ENCODE data around the gene ZC3H12D.

DNA sequence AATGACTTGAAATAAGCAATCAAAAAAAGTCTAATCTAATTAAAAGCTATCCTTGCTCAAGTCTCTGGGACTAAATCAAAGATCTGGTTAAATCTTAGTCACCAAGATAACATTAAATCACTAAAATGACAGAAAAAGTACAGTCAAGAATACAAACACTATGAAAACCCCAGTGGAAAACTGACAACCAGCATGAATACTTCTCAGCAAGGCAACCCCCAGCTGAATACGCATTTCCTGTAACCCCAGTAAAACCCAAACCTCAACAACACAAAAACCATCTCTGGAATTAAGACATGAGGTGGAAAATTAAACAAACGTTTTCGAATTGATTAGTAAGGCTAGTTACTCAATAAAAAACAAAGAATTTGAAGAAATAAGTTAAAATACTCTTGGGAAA, 23.7 kb upstream of the ZC3H12D start:
- no peak for TF ChIP-seq EZH2 (IDR thresholded peaks at IDR 0.05; ENCODE audit: borderline replicate concordance, insufficient read depth, low read depth, low read length, poor library complexity, severe bottlenecking)
- TF ChIP-seq, protein P1, sequence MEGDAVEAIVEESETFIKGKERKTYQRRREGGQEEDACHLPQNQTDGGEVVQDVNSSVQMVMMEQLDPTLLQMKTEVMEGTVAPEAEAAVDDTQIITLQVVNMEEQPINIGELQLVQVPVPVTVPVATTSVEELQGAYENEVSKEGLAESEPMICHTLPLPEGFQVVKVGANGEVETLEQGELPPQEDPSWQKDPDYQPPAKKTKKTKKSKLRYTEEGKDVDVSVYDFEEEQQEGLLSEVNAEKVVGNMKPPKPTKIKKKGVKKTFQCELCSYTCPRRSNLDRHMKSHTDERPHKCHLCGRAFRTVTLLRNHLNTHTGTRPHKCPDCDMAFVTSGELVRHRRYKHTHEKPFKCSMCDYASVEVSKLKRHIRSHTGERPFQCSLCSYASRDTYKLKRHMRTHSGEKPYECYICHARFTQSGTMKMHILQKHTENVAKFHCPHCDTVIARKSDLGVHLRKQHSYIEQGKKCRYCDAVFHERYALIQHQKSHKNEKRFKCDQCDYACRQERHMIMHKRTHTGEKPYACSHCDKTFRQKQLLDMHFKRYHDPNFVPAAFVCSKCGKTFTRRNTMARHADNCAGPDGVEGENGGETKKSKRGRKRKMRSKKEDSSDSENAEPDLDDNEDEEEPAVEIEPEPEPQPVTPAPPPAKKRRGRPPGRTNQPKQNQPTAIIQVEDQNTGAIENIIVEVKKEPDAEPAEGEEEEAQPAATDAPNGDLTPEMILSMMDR (IDR thresholded peaks at IDR 0.05): no peak

Data from B cell (primary cell).